Activated CD8-positive, alpha-beta memory T cell treated with anti-CD3 and anti-CD28 coated beads, Interleukin-2, amount 10 ng/mL, durations not matched to agents 7 days and 5 days (primary cell): ENCODE results near the gene LZTR1. TPM values are rescaled to one million over a fixed set of nuclear protein-coding genes. Genes with fewer than 3 reads are reported as not detected.

Experiments used
- ATAC-seq: fragments of 150-1000 bp; cut with Tn5 transposase; one replicate; pipeline ENCODE4 v1.10.0; 2021; ENCODE audit warnings: moderate library complexity
- CTCF ChIA-PET: fragments of 350-600 bp; sonication (Branson Sonifier 250); formaldehyde crosslinking; loops from one replicate; lab custom pipeline; 2021; ENCODE audit warnings: antibody characterized with exemption; lab: Charles Lee
- DNase-seq: peaks from one replicate; pipeline ENCODE4 v3.0.0-alpha.2; 2020
- H3K27ac Mint-ChIP-seq: one replicate; pipeline ENCODE4 v1.8.0; 2021; ENCODE audit warnings: mild to moderate bottlenecking, mixed read lengths
- H3K27me3 Mint-ChIP-seq: one replicate; pipeline ENCODE4 v1.8.0; 2021; ENCODE audit warnings: mixed read lengths
- H3K36me3 Mint-ChIP-seq: one replicate; pipeline ENCODE4 v1.8.0; 2021; ENCODE audit warnings: mild to moderate bottlenecking, mixed read lengths
- H3K4me1 Mint-ChIP-seq: one replicate; pipeline ENCODE4 v1.8.0; 2021; ENCODE audit warnings: mixed read lengths
- H3K4me3 Mint-ChIP-seq: one replicate; pipeline ENCODE4 v1.8.0; 2021; ENCODE audit warnings: mild to moderate bottlenecking, moderate library complexity, mixed read lengths
- H3K9me3 Mint-ChIP-seq: one replicate; pipeline ENCODE4 v1.8.0; 2022; ENCODE audit warnings: low read depth, mixed read lengths
- total RNA-seq, 2 experiments: library from RNA; stranded (reverse); gene quantifications; one replicate each; pipeline ENCODE4 v1.2.3, GENCODE V29; 2021

LZTR1 gene
- total RNA-seq, 2 experiments from 2014 or later = 69.3 to 78.0 TPM

DNA sequence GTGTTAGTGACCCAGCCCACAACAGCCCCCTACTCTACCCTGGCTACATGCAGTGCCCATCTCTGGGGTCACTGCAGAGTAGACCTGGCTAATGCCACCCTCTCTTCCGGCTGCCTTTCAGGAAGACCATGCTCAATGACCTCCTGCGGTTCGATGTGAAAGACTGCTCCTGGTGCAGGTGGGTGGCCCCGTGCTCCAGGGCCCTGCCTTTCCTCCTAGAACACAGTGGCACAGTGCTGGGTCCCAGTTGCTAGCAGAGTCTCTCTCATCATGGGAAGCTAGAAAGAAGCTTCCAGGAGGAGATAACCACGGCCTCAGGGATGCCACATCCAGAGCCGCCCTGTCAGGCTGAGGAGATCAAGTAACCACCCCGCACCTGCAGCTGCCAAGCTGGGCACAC, 3.6 kb downstream of the LZTR1 start:
- CTCF ChIA-PET = interaction anchor here (1.6 kb wide), 1 partner anchor 13 kb away, joined by 4 read pairs; no protein-coding TSS in a partner anchor
- no peak for DNase-seq
- Mint-ChIP-seq H3K36me3 (peaks cover 13% of the 10 kb centered on the region), H3K27me3 (no peaks in the 10 kb centered on the region), H3K9me3 (no peaks in the 10 kb centered on the region), H3K4me1 (peaks cover 36% of the 10 kb centered on the region), H3K27ac (no peak overlapping the region), H3K4me3 (no peak overlapping the region)
- ATAC-seq = no peak

DNA sequence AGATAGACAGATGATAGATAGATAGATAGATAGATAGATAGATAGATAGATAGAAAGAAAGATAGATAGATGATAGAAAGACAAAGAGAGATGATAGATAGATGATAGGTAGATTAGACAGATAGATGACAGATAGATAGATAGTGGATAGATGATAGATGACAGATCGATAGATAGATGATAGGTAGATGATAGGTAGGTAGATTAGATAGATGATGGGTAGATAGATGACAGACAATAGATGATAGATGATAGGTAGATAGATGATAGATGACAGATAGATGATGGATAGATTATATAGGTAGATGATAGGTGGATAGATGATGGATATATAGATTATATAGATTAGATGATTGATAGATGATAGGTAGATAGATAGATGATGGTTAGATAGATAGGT, 4.3 kb downstream of the LZTR1 start:
- no peaks in the 10 kb centered on the region for H3K27me3 Mint-ChIP-seq
- DNase-seq (no peak), ATAC-seq (no peak)
- peaks cover 13% of the 10 kb centered on the region for H3K36me3 Mint-ChIP-seq
- H3K4me1 Mint-ChIP-seq = peaks cover 29% of the 10 kb centered on the region
- H3K9me3 Mint-ChIP-seq = no peaks in the 10 kb centered on the region
- H3K27ac Mint-ChIP-seq = no peak overlapping the region
- H3K4me3 Mint-ChIP-seq = no peak overlapping the region
- CTCF ChIA-PET = interaction anchor here (1.6 kb wide), 1 partner anchor 13 kb away, joined by 4 read pairs; no protein-coding TSS in a partner anchor

DNA sequence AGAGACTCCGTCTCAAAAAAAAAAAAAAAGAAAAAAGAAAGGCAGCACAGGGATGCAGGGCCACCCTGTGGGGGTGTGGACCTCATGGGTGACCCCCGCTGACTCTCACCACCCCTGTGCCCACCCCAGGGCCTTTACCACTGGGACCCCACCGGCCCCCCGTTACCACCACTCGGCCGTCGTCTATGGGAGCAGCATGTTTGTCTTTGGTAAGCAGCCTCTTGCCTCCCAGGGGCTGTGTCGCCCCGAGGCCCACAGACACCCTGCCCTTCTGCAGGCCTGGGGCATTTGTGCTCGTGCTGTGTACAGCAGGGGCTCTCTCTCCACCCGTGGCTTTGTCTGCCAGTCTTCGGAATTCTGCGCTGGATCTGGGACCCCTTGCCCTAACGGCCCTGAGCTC, 5.3 kb downstream of the LZTR1 start:
- Mint-ChIP-seq H3K9me3 (no peaks in the 10 kb centered on the region), H3K27ac (no peak overlapping the region), H3K4me1 (peaks cover 27% of the 10 kb centered on the region), H3K36me3 (peaks cover 13% of the 10 kb centered on the region), H3K4me3 (no peak overlapping the region), H3K27me3 (no peaks in the 10 kb centered on the region)
- no peak for DNase-seq
- ATAC-seq = no peak
- CTCF ChIA-PET = no interaction called here

DNA sequence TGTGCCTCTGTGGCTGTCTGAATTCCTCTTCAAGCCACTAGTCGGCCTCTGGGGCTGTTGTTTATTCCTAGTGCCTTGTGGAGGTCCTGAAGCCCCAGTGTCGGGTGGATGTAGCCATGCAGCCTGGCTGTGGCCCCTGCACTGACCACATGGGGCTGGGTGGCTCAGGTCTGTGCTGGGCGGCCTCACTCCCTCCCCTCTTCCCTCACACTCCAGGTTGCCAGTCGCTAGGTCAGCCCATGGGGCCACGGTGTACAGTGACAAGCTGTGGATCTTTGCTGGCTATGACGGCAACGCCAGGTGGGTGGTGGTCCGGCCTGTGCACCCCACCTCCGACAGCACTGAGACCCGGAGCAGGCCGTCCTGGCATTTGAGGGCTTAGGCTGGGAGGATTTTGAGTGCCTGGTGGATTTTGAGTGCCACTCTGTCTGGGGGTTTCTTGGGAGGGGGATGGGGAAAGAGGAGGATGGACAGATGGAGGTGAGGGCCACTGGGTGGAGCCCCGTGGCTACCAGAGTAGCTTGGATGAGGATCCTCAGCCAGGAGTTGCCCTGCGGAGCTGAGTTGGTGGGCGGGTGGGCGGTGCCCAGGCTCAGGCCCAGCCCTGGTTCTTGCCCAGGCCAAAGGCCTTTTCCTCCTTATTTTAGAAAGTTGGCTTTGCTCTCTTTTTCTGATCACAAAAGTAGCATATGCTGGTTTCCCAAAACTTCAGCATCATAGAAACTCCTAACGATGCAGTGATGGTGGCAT, 6.7 kb downstream of the LZTR1 start:
- no peaks in the 10 kb centered on the region for H3K27me3 Mint-ChIP-seq
- CTCF ChIA-PET = no interaction called here

DNA sequence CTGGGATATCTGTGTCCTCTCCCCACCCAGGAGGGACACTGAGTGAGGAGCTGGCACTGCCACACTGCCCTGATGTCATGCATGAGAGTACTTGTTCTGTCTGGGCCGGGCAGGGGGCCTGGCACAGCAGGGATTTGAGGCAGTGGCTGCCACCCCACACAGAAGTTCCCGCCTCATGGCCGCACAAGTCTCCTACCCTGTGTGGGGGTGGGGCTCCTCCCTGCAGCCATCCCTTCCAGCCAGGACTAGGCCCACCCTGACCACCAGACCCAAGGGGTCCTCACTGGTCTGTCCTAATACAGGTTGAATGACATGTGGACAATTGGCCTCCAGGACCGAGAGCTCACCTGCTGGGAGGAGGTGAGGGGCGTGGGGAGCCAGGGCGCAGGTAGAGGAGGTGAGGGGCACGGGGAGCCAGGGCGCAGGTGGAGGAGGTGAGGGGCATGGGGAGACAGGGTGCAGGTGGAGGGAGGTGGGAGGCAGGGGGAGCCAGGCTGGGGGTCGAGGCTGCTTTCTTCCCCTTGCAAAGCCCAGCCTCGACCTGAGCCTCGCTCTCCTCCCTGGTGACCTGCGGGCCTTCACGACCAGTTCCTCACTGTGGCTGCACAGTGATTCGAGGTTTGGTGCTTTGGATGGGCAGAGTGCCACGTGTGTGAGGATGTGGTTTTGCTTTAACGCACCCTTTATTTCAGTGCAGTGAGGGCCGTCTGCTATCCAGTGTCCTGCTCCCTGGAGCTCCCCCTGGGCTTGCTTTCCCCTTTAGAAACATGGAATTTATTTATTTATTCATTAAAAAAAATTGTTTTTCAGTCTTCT, 7.4 kb downstream of the LZTR1 start:
- Mint-ChIP-seq H3K9me3 (no peaks in the 10 kb centered on the region), H3K27ac (no peak overlapping the region), H3K4me1 (peaks cover 11% of the 10 kb centered on the region), H3K36me3 (peaks cover 13% of the 10 kb centered on the region), H3K27me3 (no peaks in the 10 kb centered on the region), H3K4me3 (no peak overlapping the region)
- CTCF ChIA-PET = interaction anchor here (1.3 kb wide), 1 partner anchor 7 kb away, joined by 3 read pairs; the partner anchor contains the start of gene LZTR1
- DNase-seq = no peak
- no peak for ATAC-seq

More for the DNA sequence above, 6.7 kb downstream of the LZTR1 start:
- Mint-ChIP-seq H3K9me3 (no peaks in the 10 kb centered on the region), H3K27ac (no peak overlapping the region), H3K36me3 (peaks cover 13% of the 10 kb centered on the region), H3K4me1 (peaks cover 14% of the 10 kb centered on the region), H3K4me3 (no peak overlapping the region)
- no peak for DNase-seq
- no peak for ATAC-seq

DNA sequence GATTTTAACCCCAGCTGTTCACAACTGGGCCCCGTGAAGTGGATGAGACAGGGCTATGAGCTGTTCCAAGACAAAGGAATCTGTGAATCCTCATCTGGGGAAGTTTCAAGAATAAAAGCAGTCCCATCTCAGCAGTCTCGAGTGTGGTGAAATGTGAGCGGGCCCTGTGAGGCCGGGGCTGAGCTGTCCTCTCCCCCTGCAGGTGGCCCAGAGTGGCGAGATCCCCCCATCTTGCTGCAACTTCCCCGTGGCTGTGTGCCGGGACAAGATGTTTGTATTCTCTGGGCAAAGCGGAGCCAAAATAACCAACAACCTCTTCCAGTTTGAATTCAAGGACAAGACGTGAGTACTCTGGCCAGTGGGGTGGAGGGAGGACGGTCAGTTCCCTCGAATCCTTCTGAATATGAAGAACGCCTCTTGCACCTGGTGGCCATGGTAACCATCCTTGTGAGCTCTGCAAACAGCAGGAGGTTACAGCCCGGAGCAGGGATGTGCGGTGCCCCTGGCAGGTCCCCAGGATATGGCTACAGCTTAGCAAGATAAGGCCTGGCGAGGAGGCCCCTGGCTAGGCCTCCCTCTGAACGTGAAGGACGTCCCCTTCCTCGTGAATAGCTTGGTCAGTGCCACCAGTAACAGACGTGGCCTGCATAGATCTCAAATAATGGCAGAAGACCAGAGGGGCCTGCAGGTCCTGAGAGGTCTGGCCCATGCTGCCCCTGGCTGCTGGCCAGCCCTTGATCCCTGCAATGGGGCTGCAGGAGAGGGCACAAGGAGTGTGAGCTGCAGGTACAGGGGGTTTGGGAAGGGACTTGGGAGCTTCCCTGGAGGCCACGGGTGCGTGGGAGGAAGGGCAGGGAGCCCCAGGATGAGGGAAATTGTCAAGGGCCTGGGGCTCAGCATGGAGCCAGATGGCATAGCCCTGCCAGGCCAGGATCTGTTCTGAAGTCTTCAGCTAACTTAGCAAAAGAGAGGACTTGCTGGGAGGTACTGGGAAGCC, 8.4 kb downstream of the LZTR1 start:
- Mint-ChIP-seq H3K27ac (peak overlapping the region; percentile 49), H3K27me3 (no peaks in the 10 kb centered on the region), H3K4me3 (no peak overlapping the region), H3K36me3 (peaks cover 13% of the 10 kb centered on the region), H3K4me1 (peaks cover 11% of the 10 kb centered on the region), H3K9me3 (no peaks in the 10 kb centered on the region)
- CTCF ChIA-PET = interaction anchor here (1.1 to 1.3 kb wide), 2 partner anchors 8 to 12 kb away, joined by 3 read pairs; partner anchors contain the start of genes LZTR1 and THAP7
- DNase-seq (no peak), ATAC-seq (no peak)

DNA sequence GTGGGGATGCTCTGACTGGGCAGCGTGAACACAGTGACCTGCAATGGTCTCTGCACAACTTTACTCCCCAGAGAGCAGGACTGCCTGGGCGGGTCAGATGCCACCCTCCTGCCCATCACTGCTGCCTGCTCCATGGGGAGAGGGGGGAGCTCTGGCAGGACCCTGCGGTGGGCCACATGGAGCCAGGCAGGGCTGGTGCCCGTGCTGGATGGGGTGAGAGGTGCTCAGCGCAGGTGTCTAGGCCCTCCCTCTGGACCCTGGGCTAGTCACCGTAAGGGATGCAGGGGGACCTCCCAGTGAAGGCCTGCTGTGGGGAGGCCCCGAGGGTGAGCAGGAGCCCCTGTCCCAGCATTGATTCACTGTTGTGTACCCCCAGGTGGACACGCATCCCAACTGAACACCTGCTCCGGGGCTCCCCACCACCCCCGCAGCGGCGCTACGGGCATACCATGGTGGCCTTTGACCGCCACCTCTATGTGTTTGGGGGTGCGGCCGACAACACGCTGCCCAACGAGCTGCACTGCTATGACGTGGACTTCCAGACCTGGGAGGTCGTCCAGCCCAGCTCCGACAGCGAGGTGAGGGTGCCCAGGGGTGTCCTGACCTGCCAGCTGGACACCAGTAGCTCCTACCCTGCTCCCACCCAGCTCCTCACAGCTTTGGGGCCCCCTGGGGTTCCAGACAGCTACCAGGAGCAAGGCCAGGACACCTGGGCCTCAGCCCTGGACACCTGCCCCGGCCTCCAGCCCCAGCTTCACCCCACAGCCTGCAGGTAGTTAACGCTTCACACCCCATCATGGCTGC, 9.4 kb downstream of the LZTR1 start:
- no peaks in the 10 kb centered on the region for H3K27me3 Mint-ChIP-seq
- H3K36me3 Mint-ChIP-seq = peaks cover 9% of the 10 kb centered on the region
- DNase-seq = no peak
- no peak overlapping the region for H3K4me3 Mint-ChIP-seq
- peaks cover 11% of the 10 kb centered on the region for H3K4me1 Mint-ChIP-seq
- CTCF ChIA-PET = interaction anchor here (1.1 kb wide), 1 partner anchor 11 kb away, joined by 3 read pairs; the partner anchor contains the start of gene THAP7
- ATAC-seq = no peak
- H3K27ac Mint-ChIP-seq = no peak overlapping the region
- H3K9me3 Mint-ChIP-seq = no peaks in the 10 kb centered on the region

DNA sequence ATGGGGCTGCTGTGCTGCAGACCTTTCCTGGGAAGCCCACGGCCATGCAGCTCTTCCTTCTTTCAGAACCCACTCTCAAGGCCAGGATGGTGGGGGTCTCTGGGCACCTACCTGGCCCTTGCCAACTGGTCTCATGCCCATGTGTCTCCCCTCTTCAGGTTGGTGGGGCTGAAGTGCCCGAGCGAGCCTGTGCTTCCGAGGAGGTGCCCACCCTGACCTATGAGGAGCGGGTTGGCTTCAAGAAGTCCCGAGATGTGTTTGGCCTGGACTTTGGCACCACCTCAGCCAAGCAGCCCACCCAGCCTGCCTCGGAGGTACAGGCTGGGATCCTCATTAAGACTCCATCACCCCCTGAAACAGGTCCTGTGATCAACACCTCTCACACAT, 10.0 kb downstream of the LZTR1 start:
- no peak for ATAC-seq
- H3K4me1 Mint-ChIP-seq = peaks cover 11% of the 10 kb centered on the region
- H3K27ac Mint-ChIP-seq = no peak overlapping the region
- DNase-seq = no peak
- H3K36me3 Mint-ChIP-seq = peaks cover 7% of the 10 kb centered on the region
- no peaks in the 10 kb centered on the region for H3K27me3 Mint-ChIP-seq
- H3K9me3 Mint-ChIP-seq = no peaks in the 10 kb centered on the region
- no peak overlapping the region for H3K4me3 Mint-ChIP-seq
- CTCF ChIA-PET = no interaction called here

DNA sequence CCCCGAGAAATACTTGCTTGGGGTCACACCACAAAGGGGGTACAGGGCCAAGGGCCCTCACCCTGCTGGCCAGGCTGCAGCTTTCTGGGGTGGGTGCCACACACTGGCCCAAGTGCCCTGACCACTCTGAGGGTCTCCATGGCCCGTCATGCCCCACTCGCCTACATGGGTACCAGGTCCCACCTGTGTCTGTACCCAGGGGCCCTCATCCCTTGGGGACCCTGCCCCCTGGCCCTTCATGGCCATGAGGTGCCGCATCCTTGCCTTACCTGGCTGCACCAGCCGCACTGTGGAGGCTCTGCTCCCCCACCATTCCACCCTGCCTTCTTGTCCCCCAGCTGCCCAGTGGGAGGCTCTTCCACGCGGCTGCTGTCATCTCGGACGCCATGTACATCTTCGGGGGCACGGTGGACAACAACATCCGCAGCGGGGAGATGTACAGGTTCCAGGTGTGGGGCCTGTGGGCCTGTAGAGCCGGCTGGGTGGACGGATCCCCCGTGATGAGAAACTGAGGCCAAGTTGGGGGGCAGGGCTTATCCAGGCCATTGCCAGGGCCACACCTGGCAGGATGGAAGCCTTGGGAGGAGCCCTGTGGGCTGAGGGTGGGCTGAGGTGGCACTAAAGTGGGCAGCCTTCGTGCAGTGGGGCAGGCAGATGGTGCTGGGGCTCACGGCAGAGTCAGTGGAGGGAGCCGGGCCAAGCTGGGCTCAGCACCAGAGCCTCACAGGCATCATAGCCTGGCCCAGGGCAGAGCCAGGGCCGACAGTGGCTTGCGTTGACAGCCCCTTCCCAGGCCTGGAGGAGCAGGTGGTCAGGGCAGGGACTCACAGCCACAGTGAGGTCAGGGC, 10.6 kb downstream of the LZTR1 start:
- CTCF ChIA-PET = no interaction called here
- no peaks in the 10 kb centered on the region for H3K27me3 Mint-ChIP-seq
- no peaks in the 10 kb centered on the region for H3K9me3 Mint-ChIP-seq
- DNase-seq (no peak), ATAC-seq (no peak)
- no peak overlapping the region for H3K27ac Mint-ChIP-seq
- peaks cover 3% of the 10 kb centered on the region for H3K36me3 Mint-ChIP-seq
- no peak overlapping the region for H3K4me3 Mint-ChIP-seq
- H3K4me1 Mint-ChIP-seq = peaks cover 11% of the 10 kb centered on the region

DNA sequence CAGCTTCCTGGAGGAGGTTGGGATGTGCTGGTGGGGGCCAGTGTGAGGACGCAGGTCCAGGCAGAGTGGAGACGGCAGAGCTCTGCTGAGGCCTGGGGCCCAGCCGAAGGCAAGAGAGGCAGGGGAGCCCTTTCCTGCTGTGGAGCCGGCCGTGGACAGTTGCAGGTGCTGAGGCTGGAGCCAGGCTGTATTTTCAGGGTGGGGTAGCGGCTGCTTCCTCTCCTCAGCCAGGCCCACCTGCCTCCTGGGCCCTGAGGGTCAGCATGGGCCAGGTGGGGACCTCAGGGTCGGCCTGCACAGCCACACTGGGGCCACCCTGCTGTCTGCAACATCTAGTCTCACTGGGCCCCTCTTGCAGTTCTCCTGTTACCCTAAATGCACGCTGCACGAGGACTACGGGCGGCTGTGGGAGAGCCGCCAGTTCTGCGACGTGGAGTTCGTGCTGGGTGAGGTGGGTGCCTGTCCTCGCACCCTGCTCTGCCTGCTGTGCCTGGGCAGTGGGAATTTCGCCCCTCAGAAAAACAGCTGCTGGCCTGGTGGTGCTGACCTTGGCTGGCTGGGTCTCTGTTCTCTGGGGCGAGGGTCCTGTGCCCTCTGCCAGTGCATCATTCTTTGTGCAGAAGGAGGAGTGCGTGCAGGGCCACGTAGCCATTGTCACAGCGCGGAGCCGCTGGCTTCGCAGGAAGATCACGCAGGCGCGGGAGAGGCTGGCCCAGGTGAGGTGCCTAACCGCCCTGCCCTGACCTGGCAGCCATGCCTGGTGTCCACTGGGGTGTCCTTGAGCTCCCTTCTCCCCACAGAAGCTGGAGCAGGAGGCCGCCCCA, 11.4 kb downstream of the LZTR1 start:
- peaks cover 11% of the 10 kb centered on the region for H3K4me1 Mint-ChIP-seq
- no peaks in the 10 kb centered on the region for H3K9me3 Mint-ChIP-seq
- CTCF ChIA-PET = no interaction called here
- H3K36me3 Mint-ChIP-seq = no peaks in the 10 kb centered on the region
- H3K27me3 Mint-ChIP-seq = no peaks in the 10 kb centered on the region
- ATAC-seq (no peak), DNase-seq (no peak)
- no peak overlapping the region for H3K4me3 Mint-ChIP-seq
- H3K27ac Mint-ChIP-seq = no peak overlapping the region
